Chondrocyte (in vitro differentiated cells): ENCODE measurements around the gene MEIOB. TPM values are rescaled to one million over a fixed set of nuclear protein-coding genes. Genes with fewer than 3 reads are reported as not detected.

Source experiments
- DNase-seq: peaks from one replicate; pipeline ENCODE4 v3.0.0; 2021; ENCODE audit warnings: mixed read lengths, low spot score
- H3K27ac Mint-ChIP-seq: one replicate; pipeline ENCODE4 v1.8.0; 2021; ENCODE audit warnings: mild to moderate bottlenecking, moderate library complexity, mixed read lengths; ENCODE audit not compliant: unreplicated experiment
- H3K27me3 Mint-ChIP-seq: 2 replicates; pipeline ENCODE4 v1.8.0; 2021; ENCODE audit warnings: low read depth, mixed read lengths
- H3K36me3 Mint-ChIP-seq: 2 replicates; pipeline ENCODE4 v1.8.0; 2021; ENCODE audit warnings: low read depth, mixed read lengths
- H3K4me1 Mint-ChIP-seq: 2 replicates; pipeline ENCODE4 v1.8.0; 2021; ENCODE audit warnings: low read depth, mild to moderate bottlenecking, mixed read lengths
- H3K4me3 Mint-ChIP-seq: one replicate; pipeline ENCODE4 v1.8.0; 2021; ENCODE audit warnings: mild to moderate bottlenecking, moderate library complexity, mixed read lengths; ENCODE audit not compliant: unreplicated experiment
- H3K9me3 Mint-ChIP-seq: 2 replicates; pipeline ENCODE4 v1.8.0; 2021; ENCODE audit warnings: low read depth, mixed read lengths
- total RNA-seq: library from RNA; stranded (reverse); gene quantifications from 3 replicates; pipeline ENCODE4 v1.2.1, GENCODE V29; 2021
- TF ChIP-seq, protein P1 (sequence below): fragments of 200-600 bp; sonication (generic); IDR thresholded peaks from 2 replicates; pipeline ENCODE4 v1.5.0; 2021; ENCODE audit warnings: antibody characterized with exemption, mild to moderate bottlenecking, moderate library complexity

The MEIOB gene
- total RNA-seq, 1 donor from 2014 or later, result 1.2 TPM

DNA sequence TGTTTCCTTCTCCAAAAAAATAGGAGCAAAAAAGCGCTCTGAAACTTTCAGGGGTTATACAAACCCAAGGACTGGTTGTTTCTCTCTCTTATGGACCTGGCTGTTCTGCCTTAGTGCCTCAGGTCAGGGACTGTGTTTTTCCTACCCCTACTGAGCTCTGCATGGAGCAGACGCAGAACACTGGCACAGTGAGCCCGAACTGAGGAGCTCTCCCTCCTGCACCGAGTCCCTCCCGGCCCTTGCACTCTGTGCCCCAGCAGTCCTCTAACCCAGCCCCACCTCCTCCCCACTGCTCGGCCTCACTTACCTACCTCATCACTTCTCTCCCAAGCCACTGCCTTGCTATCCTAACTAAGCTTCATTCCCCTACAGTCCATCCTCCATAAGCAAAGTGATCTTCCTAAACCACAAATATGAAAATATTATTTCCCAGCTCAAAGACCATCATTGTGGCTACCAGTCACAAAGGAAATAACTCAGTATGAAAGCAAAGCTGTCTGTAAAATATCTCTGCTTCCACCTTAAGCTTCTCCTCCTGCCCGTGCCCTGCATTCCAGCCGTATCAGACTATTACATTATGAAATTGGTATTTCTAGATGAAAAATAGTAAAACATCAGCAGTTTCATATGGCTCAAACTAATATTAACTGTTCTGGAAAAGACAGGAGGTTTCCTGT is 13.6 kb downstream of the MEIOB start:
- Mint-ChIP-seq H3K4me3 (peak overlapping the region; percentile 60), H3K36me3 (no peaks in the 10 kb centered on the region), H3K4me1 (peaks cover 31% of the 10 kb centered on the region), H3K27me3 (no peaks in the 10 kb centered on the region), H3K27ac (peak overlapping the region; percentile 83), H3K9me3 (no peaks in the 10 kb centered on the region)
- no peak for DNase-seq
- TF ChIP-seq, protein P1, sequence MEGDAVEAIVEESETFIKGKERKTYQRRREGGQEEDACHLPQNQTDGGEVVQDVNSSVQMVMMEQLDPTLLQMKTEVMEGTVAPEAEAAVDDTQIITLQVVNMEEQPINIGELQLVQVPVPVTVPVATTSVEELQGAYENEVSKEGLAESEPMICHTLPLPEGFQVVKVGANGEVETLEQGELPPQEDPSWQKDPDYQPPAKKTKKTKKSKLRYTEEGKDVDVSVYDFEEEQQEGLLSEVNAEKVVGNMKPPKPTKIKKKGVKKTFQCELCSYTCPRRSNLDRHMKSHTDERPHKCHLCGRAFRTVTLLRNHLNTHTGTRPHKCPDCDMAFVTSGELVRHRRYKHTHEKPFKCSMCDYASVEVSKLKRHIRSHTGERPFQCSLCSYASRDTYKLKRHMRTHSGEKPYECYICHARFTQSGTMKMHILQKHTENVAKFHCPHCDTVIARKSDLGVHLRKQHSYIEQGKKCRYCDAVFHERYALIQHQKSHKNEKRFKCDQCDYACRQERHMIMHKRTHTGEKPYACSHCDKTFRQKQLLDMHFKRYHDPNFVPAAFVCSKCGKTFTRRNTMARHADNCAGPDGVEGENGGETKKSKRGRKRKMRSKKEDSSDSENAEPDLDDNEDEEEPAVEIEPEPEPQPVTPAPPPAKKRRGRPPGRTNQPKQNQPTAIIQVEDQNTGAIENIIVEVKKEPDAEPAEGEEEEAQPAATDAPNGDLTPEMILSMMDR, result no peak

DNA sequence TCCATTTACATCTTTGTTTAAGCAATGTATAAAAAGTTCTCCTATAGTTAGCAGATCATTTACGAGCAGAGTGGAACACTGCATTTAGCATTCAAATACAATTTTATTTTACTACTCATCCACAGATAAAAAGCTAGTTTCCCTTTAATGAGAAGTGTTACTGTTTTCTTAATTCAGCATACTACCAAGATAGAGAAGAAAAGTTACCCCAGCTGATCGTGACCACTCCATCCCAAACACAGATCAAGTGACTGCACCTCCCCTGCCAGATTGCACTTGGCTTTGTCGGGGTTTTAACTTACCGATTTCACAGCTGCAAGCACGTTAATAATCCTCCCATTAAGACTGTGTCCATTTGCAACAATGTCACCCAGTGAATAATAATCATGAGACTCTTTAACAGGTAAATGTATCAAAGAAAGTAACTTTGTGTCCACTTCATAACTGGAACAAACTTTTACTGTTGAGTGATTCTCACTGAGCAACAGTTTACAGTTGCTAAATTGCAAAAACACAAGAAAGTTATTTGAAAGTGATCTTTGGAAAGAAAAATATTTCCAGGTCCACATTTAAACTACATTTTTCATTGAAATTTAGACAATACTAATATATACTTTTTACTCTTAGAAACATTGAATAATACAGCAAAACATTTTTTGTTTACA is 14.4 kb downstream of the MEIOB start:
- DNase-seq, result no peak
- peaks cover 31% of the 10 kb centered on the region for H3K4me1 Mint-ChIP-seq
- no peaks in the 10 kb centered on the region for H3K9me3 Mint-ChIP-seq
- H3K36me3 Mint-ChIP-seq, result no peaks in the 10 kb centered on the region
- H3K27ac Mint-ChIP-seq, result no peak overlapping the region
- no peak overlapping the region for H3K4me3 Mint-ChIP-seq
- no peaks in the 10 kb centered on the region for H3K27me3 Mint-ChIP-seq
- TF ChIP-seq, protein P1, result no peak

DNA sequence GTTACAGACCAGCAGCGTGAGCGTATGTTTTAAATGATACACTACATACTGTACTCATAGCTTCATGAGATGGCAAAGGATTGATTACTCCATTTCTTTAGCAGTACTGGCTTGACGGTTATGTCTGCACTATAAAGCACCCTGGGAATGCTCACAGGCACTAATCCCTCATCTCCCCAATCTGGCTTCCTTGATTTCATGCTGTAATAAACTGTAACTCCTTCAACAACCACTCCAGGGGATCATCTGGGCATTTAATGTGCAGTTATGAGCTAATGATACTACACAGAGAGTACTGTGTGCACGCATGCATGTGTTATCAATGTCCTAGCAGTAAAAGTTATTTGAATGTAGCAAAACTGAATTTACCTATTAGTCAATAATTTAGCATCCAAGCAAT is 20.2 kb downstream of the MEIOB start:
- Mint-ChIP-seq H3K9me3 (no peaks in the 10 kb centered on the region), H3K27ac (no peak overlapping the region), H3K4me1 (peaks cover under 1% of the 10 kb centered on the region), H3K27me3 (no peaks in the 10 kb centered on the region), H3K36me3 (no peaks in the 10 kb centered on the region), H3K4me3 (no peak overlapping the region)
- TF ChIP-seq, protein P1, result no peak
- DNase-seq, result no peak

DNA sequence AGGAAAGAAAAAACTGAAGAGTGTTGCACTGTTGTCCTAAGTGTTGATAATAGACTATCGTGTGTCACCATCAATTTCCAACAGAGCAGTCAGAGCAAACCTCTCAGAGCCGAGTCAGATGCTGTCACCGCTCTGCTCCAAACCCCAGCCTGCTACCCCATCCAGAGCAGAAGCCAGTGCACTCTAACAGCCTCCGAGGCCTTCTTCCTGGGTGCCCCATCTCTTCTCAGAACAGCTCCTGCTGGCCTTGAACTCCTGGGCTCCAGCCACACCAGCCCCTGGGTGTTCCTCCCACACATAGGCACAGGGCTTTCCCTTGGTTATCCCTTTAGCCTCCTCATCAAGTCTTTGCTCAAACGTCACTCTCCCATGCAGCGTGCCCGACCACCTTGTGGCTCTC is 21.0 kb downstream of the MEIOB start:
- TF ChIP-seq, protein P1, result no peak
- Mint-ChIP-seq H3K36me3 (no peaks in the 10 kb centered on the region), H3K27me3 (peaks cover 3% of the 10 kb centered on the region)

DNA sequence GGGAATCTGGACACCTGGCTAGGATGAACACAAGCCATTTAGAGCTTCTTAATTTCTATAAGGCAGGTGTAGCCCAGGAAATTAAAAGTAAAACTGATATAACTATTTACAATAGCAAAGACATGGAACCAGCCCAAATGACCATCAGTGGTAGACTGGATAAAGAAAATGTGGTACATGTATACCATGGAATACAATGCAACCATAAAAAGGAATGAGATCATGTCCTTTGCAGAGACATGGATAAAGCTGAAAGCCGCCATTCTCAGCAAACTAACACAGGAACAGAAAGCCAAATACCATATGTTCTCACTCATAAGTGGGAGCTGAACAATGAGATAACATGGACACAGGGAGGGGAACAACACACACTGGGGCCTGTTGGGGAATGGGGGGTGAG is 25.5 kb downstream of the MEIOB start:
- Mint-ChIP-seq H3K9me3 (no peaks in the 10 kb centered on the region), H3K4me1 (no peaks in the 10 kb centered on the region), H3K36me3 (no peaks in the 10 kb centered on the region), H3K4me3 (no peak overlapping the region), H3K27me3 (peaks cover 3% of the 10 kb centered on the region), H3K27ac (no peak overlapping the region)
- TF ChIP-seq, protein P1, result no peak
- no peak for DNase-seq

More for the DNA sequence above, 21.0 kb downstream of the MEIOB start:
- Mint-ChIP-seq H3K9me3 (no peaks in the 10 kb centered on the region), H3K4me1 (no peaks in the 10 kb centered on the region), H3K27ac (no peak overlapping the region), H3K4me3 (no peak overlapping the region)
- DNase-seq, result no peak
